ENCODE results near the gene ERI3.

The ERI3 gene

DNA sequence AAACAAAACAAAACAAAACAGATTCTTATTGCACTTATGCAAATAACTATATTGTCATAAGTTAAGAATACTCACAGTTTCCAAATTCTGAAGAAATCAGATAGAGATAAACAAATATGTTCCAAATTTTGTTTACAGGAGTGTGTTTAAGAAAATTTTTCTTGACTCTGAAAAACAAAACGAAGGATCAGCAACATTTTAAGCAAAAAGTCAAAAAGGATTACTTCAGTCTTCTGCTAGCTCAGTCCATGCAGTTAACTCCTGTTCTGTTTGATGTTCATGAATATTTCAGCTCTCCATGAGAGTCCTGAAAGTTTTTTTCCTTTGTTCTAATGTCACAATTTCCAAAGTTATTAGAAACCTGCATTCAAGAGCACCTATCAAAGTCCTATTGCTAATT lies 180.4 kb downstream of the ERI3 start:
- Histone ChIP-seq H3K27ac (no peak overlapping the region), H3K4me3 (no peak overlapping the region)
- no peak for DNase-seq (ENCODE audit: low spot score)
- TF ChIP-seq, protein P1, sequence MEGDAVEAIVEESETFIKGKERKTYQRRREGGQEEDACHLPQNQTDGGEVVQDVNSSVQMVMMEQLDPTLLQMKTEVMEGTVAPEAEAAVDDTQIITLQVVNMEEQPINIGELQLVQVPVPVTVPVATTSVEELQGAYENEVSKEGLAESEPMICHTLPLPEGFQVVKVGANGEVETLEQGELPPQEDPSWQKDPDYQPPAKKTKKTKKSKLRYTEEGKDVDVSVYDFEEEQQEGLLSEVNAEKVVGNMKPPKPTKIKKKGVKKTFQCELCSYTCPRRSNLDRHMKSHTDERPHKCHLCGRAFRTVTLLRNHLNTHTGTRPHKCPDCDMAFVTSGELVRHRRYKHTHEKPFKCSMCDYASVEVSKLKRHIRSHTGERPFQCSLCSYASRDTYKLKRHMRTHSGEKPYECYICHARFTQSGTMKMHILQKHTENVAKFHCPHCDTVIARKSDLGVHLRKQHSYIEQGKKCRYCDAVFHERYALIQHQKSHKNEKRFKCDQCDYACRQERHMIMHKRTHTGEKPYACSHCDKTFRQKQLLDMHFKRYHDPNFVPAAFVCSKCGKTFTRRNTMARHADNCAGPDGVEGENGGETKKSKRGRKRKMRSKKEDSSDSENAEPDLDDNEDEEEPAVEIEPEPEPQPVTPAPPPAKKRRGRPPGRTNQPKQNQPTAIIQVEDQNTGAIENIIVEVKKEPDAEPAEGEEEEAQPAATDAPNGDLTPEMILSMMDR (IDR thresholded peaks at IDR 0.05) = no peak
